NOMO-1 (cell line): ENCODE data around the gene HDAC9.
A peak's percentile ranks its signal among the peaks of the same experiment; 100 is the strongest.
"Not testable (repeated sequence)": the region's sequence is repeated elsewhere in the genome, so short reads cannot be mapped to it uniquely, and the experiment has no call there.

Source experiments
- DNase-seq, 2 experiments: peaks; one replicate each; lab custom pipeline; 2025; ENCODE audit not compliant: unreplicated experiment in 2 of 2; lab: John Stamatoyannopoulos, UW

Gene HDAC9

DNA sequence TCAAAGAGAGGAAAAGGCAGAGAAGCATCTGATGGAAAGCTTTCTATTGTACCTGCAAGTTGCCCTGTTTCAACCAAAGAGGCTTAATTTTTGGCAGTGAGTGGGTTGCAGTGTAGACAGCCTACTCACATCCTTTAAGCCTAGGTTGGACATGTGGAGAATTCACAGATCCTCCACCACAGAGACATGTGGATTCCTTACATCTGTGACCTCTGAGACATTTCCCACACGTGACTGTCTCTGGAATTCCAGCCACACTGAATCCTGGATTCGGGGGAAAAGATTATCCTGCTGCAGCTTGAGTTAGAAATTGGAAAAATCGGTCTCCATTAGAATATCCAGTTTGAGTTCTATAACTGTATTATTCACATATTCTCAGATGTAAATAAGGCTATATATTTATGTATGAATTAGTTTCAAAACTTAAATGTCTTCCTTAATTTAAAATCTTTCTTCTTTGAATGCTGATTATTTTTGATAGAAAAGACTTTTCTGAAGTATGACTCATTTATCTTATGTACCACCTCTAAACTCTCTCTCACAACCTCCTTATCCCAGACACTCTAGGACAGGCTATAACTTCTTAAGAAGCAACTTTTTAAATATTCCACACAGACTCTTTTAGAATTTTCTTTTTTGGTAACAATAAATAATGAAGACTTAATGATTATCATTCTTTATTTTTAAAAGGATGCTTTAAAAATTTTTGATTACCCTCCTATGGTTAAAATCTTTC, 498.6 kb downstream of the HDAC9 start:
- no peak for DNase-seq

DNA sequence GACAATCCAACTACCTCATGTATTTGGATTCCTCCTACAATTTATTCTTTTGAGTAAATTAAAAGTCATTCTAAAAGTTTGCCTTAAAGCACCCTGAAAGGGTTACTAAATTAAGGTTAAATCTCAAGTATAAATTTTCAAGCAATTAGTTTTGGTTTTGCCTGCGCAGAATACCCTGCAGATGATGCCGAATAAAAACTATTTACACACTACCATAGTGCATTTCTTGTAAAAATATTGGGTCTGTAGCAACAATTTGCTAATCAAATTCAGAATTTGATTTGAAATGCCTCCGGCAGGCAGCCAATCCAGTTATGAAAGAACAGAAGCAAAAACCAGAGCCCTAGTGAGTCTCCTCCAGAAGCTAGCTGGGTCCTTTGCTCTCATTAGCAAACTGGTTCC, 499.7 kb downstream of the HDAC9 start:
- no peak for DNase-seq

DNA sequence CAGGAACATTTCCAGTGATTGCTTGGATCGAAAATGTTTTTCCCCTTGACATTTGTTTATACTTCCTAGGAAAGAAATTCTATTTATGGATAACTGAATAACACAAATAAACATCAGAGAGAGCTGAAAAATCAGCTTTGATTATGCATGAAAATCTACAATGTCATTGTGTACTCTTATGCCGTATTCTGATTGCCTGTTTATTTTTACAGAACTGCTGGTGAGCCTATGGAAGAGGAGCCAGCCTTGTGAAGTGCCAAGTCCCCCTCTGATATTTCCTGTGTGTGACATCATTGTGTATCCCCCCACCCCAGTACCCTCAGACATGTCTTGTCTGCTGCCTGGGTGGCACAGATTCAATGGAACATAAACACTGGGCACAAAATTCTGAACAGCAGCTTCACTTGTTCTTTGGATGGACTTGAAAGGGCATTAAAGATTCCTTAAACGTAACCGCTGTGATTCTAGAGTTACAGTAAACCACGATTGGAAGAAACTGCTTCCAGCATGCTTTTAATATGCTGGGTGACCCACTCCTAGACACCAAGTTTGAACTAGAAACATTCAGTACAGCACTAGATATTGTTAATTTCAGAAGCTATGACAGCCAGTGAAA, 500.4 kb downstream of the HDAC9 start:
- no peak for DNase-seq

DNA sequence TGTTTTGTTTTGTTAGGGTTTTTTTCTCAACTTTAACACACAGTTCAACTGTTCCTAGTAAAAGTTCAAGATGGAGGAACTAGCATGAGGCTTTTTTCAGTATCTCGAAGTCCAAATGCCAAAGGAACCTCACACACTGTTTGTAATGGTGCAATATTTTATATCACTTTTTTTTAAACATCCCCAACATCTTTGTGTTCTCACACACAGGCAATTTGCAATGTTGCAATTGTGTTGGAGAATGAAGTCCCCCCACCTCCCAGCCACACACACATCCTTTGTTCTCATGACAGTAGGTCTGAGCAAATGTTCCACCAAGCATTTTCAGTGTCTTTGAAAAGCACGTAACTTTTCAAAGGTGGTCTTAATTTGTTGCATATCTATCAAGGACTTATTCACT, 501.0 kb downstream of the HDAC9 start:
- no peak for DNase-seq

DNA sequence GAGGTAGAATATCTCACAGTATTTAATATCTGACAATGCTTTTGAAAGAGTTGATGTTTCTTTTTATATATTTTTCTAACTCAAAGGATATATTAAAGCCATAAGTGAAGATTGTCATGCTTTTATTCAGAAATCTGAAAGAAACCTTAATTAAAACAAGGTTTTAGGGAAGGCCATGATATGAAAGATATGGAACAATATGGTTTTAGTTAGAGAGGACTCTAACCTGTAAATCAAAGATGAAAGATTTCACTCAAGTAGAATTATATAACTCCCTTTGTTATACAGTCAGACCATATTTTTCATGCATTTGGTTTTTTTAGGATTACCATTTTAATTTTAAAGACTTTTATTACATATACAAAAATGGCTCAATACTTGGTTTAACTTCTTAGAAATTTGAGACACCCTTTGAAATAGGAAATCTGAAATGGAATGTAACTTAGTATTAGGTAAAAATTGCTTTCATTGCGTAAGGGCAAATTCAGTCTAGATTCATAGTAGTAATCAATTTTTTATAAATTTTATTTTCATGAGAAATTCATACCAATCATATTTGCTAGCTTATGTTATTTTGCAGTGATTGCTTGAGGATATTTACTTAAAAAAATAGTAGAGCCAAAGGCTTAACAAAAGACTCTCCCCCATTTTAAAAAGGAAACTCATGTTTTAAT, 502.1 kb downstream of the HDAC9 start:
- DNase-seq: no peak

DNA sequence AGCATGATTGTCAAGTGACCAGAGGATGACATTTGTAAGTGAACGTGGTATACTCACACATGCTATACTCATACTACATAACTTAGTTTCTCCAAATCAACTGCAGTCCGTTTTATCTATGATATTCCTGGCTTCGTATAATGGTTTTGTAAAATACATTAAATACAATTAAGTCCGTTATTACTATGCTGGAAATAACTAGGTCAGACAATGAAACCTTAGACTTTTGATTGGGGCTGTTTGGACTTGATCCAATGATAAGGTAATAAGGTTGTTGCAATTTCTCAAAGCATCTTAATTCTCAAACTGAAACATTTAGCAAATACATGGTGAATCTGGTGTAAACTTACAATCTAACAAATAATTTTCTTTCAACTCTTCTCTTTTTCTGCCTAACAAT, 504.9 kb downstream of the HDAC9 start:
- no peak for DNase-seq

DNA sequence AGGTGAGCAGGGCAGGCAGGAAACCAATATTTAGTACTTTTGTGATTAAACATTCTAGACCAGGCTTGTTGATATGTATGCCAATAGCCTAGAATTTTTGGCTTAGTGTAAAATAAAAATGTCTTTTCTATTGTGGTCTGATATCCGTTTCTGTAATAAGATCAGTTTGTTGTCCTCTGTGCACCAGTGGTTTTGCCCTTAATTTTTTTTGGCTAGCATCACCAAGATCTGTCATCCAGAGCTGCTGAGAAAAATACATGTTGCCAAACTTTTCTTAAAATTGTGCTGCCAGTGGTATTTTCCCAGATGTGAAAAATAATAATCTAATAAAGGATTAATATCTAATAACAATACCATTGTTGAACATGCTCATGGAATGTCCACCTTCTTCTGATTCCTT, 506.3 kb downstream of the HDAC9 start:
- DNase-seq: no peak

DNA sequence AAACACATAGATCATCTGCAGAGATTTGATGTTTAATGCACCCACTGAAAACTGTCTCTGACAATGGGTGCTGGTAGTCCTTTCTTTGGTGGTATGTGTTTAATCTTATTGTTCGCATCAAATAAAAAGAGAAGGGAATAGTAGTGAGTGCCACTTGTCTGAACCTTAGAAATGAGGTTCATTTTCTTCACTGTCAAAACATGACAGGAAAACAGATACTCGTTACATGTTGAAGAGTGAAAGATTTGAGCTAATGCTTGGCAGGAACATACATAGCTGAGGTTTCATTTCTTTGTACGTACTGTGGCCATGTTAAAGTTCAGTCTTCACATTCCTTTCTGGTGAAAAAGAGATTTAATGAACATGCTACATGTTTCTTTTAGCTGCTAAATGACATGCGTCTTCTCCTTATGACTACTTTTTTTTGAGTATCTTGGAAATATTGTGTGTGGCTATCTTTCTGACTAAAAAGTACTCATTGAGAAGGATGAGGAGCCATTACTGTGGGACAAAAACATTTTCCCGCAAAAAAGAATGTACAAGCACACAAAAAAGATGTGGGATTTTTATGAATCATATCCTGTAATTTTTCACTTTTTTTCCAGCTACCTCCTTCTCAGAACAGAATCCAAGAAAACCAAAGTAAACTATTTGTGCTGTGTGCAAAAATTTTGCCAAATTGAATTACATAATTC, 513.8 kb downstream of the HDAC9 start:
- DNase-seq: no peak

DNA sequence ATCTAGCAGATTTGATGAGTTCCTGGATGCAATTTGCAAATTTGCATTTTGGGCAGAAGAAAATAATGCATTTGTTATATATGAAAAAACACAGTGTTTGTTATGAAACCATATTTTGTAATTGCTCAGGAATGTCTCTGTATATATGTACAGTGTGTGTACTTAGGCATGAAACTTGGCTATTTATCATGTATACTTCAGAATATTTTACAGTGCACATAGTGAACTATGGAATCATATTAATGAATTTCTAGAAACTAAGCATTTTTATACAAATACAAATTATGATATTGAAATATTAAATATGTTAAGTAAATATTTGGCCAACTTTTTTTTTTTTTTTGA, 514.4 kb downstream of the HDAC9 start:
- no peak for DNase-seq

DNA sequence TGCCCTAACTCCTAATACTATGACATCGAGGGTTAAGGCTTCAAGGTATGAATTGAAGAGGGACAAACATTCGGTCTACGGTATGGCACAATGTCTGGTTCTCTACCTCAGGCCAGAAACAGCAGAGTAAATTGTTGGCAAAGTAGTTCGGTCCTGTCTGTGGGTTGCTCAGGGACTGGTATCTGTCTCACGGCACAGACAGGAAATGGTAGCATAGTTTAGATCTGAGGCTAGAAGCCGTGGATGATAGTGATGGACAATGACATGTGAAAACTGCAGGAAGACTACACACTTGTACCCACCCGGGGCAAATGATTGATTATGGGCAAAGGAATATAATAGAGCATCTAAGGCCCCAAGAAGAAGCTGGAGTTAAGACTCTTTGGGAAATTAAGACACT, 515.7 kb downstream of the HDAC9 start:
- no peak for DNase-seq

DNA sequence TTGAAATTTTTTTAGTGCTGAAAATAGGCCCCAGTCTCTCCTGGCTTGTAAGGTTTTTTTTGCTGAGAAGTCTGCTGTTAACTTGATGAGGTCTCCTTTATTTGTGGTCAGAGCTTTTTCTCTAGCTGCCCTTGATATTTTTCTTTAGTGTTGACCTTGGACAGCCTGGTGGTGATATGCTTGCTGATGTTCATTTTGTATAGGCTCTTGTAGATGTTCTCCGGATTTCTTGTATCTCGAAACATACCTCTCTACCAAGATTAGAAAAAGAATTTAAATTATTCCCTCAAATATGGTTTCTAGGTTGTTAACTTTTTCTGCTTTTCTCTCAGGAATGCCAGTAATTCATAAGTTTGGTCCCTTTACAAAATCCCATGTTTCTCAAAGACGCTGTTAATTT, 519.5 kb downstream of the HDAC9 start:
- no peak for DNase-seq

DNA sequence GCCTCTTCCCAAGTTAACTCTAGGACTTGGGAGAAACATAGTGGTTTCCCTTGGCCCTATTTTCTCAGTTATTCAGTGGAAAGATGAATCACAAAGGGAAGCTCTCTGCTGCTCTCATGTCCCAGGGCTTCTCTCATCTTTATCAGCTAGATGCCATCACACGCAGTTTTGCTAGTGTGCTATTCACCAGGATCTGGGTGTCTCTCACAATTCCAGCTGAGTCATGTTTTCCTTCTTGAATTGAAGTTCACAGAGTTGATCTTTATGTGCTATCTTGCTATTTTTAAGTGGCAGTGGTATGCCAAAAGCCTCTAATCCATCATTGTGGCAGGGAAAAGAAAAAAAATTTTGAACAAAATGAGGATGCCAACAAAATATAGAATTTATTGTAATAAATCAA, 520.6 kb downstream of the HDAC9 start:
- no peak for DNase-seq

DNA sequence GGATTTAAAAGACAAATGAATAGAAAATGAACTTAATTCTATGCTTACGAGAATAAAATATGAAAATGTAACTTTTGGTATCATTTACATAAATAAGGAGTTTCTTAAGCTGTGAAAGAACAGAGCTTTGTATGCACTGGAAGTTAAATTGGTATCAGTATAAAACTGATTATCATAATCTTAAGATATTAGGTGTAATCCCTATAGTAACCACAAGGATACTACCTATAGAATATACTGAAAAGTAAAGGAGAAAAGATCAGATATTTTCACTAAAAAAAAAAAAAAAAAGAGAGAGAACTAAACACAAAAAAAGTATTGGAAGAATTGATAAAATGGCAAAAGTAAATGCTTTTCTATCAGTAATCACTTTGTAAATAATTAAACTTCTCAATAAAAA, 521.8 kb downstream of the HDAC9 start:
- no peak for DNase-seq

DNA sequence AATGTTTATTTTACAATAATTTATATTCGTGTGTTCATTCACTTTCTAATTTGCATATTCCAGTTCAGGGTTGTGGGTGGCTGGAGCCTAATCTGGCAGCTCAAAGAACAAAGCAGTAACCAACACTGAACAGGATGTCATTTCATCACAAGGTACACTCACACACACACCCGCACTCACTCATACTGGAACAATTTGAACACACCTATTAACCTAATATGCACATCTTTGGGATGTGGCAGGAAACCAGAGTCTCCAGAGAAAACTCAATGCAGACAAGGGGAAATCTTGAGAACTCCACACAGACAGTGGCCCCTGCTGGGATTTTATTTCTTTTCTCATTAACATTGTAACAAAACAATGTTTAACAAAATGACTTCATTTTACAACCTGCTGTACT, 524.5 kb downstream of the HDAC9 start:
- no peak for DNase-seq

DNA sequence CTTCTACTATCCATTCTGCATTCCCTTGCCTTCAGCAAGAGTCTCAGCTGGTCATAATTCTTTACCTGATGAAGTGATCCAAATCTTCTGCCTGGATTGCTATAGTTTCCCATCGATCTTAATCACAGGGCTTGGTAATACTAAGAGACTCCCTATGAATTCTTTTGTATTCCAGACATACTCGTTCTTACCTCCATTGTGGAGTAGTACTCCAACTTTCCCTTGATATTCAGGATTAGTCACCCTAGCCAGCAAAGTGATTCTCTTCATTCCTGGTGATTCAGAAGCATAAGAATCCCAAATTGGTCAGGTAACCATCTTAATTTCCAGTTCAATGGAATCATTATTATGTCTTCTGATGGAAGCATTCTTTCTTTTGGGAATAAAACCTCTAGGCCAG, 525.2 kb downstream of the HDAC9 start:
- no peak for DNase-seq

DNA sequence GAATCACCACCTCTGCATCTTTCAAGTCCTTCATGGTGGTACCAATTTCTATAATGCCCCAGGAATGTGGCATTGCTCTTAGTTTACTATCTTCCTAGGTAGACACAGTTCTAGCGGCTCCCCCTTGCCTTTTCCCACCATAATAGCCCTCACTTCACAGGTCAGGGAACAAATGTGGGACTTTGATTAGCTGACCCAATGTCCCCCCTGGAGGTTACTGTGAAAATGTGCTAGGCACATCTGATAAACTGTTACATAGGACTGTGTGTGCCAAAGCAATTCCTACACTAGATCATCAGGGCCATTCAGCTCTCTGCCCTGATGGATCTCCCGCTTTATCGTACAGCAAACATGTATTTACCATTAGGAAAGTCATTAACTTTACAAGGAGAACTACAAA, 527.9 kb downstream of the HDAC9 start:
- DNase-seq: no peak

DNA sequence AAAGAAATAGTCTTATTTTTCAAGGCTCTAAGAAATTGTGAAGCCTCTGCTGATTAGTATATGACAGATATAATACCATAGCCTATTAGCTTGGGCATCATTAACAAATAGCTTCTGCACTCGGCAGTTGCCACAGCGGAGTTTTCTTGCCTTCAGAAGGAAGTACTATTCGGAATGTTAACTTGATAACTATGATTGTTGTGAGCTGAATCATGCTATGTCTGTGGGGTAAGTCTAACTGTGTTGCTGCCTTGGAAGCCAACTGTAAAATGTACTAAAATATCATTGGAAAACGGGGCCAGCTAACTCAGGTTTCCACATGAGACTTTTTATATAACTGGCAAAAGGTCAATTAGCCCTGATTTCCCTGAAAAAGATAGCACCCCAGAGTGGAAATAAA, 528.7 kb downstream of the HDAC9 start:
- no peak for DNase-seq

DNA sequence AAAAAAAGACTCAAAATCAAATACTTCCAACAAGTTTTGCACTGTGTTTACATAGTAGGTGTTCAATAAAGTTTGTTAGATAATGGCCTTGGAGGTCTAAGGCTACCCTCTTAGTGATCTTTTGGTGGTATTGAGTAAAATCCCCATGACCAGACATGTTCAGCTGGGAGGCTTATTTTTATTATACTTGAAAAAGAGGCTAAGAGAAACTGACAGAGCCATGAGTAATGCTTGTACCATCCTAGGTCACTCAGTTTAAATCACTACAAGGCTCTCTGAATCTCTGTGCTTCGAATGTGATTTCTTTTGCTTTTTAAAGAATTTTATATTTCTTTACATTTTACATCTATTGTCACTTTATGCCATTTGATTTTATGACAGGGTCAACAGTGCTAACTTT, 531.3 kb downstream of the HDAC9 start:
- DNase-seq: no peak

DNA sequence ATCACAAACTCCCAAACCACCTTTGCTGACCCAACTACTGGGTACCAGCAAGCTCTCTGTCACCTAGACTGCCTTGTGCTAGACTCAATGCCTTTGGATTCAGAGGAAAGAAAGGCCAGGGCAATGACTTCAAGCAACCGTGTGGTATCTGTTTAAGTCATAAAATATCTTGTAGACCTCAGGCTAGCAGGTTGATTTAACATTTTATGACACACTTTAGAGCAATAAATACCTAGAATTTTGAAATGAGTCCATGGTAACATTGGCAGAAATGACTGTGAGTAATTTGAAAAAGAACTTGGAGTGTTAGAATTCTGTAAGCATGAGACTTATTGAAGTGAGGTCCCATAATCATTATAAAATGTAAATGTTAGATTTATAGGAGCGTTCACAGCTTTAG, 534.7 kb downstream of the HDAC9 start:
- DNase-seq: no peak

DNA sequence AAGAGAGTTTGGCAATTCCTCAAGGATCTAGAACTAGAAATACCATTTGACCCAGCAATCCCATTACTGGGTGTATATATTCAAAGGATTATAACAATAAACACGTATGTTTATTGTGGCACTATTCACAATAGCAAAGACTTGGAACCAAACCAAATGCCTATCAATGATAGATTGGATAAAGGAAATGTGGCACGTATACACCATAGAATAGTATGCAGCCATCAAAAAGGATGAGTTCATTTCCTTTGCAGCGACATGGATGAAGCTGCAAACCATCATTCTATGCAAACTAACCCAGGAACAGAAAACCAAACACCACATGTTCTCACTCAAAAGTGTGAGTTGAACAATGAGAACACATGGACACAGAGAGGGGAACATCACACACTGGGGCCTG, 537.4 kb downstream of the HDAC9 start:
- not testable (repeated sequence) for DNase-seq

DNA sequence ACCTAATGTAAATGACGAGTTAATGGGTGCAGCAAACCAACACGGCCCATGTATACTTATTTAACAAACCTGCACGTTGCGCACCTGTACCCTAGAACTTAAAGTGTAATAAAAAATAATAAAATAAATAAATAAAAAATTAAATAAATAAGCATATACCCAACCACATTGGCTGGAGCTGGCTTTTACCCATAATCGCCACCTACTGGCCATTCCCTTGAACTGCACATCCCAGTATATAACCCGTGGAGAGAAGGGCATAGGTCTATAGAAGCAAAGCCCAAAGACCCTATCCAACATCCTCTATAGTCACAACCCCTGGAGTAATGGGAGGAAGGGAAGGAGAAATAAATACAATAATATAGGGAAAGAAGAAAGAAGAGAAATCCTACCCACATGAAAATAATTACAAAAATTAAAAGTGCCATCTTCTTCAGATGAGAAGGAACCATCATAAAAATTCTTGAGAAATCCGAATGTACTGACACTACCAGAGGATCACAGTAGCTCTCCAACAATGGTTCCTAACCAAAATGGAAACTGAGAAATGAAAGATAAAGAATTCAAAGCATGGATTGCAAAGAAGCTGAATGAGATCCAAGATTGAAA, 556.3 kb downstream of the HDAC9 start:
- DNase-seq: peak; percentile 5 to 6
